Measurements from ENCODE around the gene SRGAP3.

Gene SRGAP3

GRCh38 chr3:9173445-9173844 is 76.0 kb downstream of the SRGAP3 start:
- TF ChIP-seq CTCF (IDR thresholded peaks at IDR 0.05; ENCODE audit: low read length, missing control alignments): no peak
- no peak for DNase-seq (ENCODE audit: low read depth)
- no peak overlapping the region for H3K4me3 ChIP-seq (replicated peaks; ENCODE audit: low read depth, low read length)

DNA sequence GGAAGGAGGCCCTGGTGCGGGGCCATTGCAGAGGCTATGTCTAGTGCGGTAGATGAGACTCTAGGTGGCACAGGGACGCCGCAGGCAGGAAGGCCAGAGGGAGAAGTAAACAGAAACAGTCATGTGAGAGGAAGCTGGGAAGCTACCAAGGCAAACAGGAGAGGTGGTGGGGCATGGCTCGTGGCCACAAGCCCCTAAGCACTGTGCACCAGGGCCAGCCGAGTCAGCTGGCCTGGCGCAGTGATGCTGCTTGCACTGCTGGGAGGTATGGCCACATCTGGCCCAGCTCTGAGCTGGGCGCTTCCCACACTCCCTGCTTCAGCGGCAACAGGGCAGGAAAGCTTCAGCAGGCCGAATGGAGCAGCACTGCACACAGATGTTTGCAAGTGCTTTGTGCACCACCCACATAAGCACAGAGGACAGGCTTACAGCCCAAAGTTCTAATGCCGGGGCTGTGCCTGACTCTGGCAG is 76.6 kb downstream of the SRGAP3 start:
- no peak for DNase-seq (ENCODE audit: low read depth)
- no peak for TF ChIP-seq CTCF (IDR thresholded peaks at IDR 0.05; ENCODE audit: low read length, missing control alignments)
- no peak overlapping the region for H3K4me3 ChIP-seq (replicated peaks; ENCODE audit: low read depth, low read length)

DNA sequence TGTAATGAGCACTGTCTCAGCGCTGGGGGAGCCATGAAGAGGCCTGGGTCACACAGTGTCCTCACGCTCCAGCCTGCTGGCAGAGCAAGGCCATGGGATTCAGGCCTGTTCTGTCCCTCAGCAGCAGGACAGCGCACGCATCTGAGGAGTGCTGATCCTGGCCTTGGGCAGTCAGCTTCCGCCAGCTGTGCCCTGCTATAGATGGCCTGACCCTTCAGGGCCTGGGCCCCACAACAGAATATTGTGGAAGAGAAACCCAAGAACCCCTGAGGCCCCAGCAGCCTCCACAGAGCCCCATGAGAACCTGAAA is 78.6 kb downstream of the SRGAP3 start:
- H3K4me3 ChIP-seq (replicated peaks; ENCODE audit: low read depth, low read length): no peak overlapping the region
- DNase-seq (ENCODE audit: low read depth): no peak
- no peak for TF ChIP-seq CTCF (IDR thresholded peaks at IDR 0.05; ENCODE audit: low read length, missing control alignments)

GRCh38 chr3:9169956-9170850 is 79.2 kb downstream of the SRGAP3 start:
- H3K4me3 ChIP-seq (replicated peaks; ENCODE audit: low read depth, low read length): no peak overlapping the region
- TF ChIP-seq CTCF (IDR thresholded peaks at IDR 0.05; ENCODE audit: low read length, missing control alignments): no peak
- no peak for DNase-seq (ENCODE audit: low read depth)

- no peak for TF ChIP-seq CTCF (IDR thresholded peaks at IDR 0.05; ENCODE audit: low read length, missing control alignments)
- no peak for DNase-seq (ENCODE audit: low read depth)
- H3K4me3 ChIP-seq (replicated peaks; ENCODE audit: low read depth, low read length): no peak overlapping the region
Measured at GRCh38 chr3:9169326-9169725, 80.1 kb downstream of the SRGAP3 start.

- no peak for DNase-seq (ENCODE audit: low read depth)
- no peak overlapping the region for H3K4me3 ChIP-seq (replicated peaks; ENCODE audit: low read depth, low read length)
- no peak for TF ChIP-seq CTCF (IDR thresholded peaks at IDR 0.05; ENCODE audit: low read length, missing control alignments)
Measured at GRCh38 chr3:9168241-9168741, 81.2 kb downstream of the SRGAP3 start.

DNA sequence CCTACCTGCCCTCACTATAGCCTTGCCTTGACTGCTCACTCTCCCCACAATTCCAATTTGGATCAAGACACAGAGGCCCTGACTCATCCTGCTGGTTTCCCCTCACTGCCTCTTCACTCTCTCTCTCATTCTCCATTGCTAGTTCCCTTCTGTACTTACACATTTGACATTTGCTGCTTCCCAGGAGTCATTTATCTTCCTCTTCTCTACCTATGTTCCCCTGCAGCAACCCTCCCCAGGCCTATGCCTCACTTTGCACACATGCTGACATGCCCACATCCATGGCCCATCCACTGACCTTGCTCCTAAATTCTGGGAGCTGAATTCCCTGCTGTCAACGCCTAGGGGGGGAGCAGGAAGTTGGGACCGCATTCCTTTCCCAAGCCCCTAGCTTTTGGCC is 82.2 kb downstream of the SRGAP3 start:
- H3K4me3 ChIP-seq (replicated peaks; ENCODE audit: low read depth, low read length): no peak overlapping the region
- TF ChIP-seq CTCF (IDR thresholded peaks at IDR 0.05; ENCODE audit: low read length, missing control alignments): no peak
- DNase-seq (ENCODE audit: low read depth): no peak
